ENCODE measurements around the gene KPNA1. TPM values are rescaled to one million over a fixed set of nuclear protein-coding genes. Genes with fewer than 3 reads are reported as not detected.

The KPNA1 gene
- total RNA-seq, 1 experiment from 2014 or later: 104 TPM

GRCh38 chr3:122523317-122523716 is 8.6 kb upstream of the KPNA1 start:
- Mint-ChIP-seq H3K9me3 (ENCODE audit: unreplicated experiment) (peaks cover 6% of the 10 kb centered on the region), H3K27ac (ENCODE audit: low read depth, unreplicated experiment) (no peak overlapping the region), H3K4me3 (ENCODE audit: unreplicated experiment) (no peak overlapping the region), H3K36me3 (ENCODE audit: insufficient read depth, unreplicated experiment) (no peaks in the 10 kb centered on the region), H3K27me3 (ENCODE audit: insufficient read depth, unreplicated experiment) (no peaks in the 10 kb centered on the region), H3K4me1 (ENCODE audit: insufficient read depth, unreplicated experiment) (peaks cover 6% of the 10 kb centered on the region)
- CTCF ChIA-PET: interaction anchor here (1.6 kb wide), 1 partner anchor 155 kb away, joined by 4 read pairs; no protein-coding TSS in a partner anchor
- POLR2A ChIA-PET: interaction anchor here (0.5 to 3.2 kb wide), 4 partner anchors 8 to 35 kb away, joined by 3 to 12 read pairs (median 6); partner anchors contain the start of gene KPNA1
- intact Hi-C loops (cut with micrococcal nuclease): no loop called here
- DNase-seq (ENCODE audit: unreplicated experiment): no peak
- BruUV-seq (replicated peaks): no TSS peak
- no peak for TF ChIP-seq CTCF (IDR thresholded peaks at IDR 0.05; ENCODE audit: unreplicated experiment)

- no TSS peak for BruUV-seq (replicated peaks)
- Mint-ChIP-seq H3K9me3 (ENCODE audit: unreplicated experiment) (peaks cover 6% of the 10 kb centered on the region), H3K27ac (ENCODE audit: low read depth, unreplicated experiment) (no peak overlapping the region), H3K4me3 (ENCODE audit: unreplicated experiment) (no peak overlapping the region), H3K27me3 (ENCODE audit: insufficient read depth, unreplicated experiment) (no peaks in the 10 kb centered on the region), H3K36me3 (ENCODE audit: insufficient read depth, unreplicated experiment) (no peaks in the 10 kb centered on the region), H3K4me1 (ENCODE audit: insufficient read depth, unreplicated experiment) (peaks cover 6% of the 10 kb centered on the region)
- ChIA-PET CTCF (interaction anchor here (0.6 kb wide), 1 partner anchor 984 kb away, joined by 3 read pairs; no protein-coding TSS in a partner anchor), POLR2A (no interaction called here)
- DNase-seq (ENCODE audit: unreplicated experiment): no peak
- TF ChIP-seq CTCF (IDR thresholded peaks at IDR 0.05; ENCODE audit: unreplicated experiment): no peak
- intact Hi-C loops (cut with micrococcal nuclease): no loop called here
Measured at GRCh38 chr3:122520861-122521260, 6.1 kb upstream of the KPNA1 start.

- no TSS peak for BruUV-seq (replicated peaks)
- peaks cover 10% of the 10 kb centered on the region for H3K4me1 Mint-ChIP-seq (ENCODE audit: insufficient read depth, unreplicated experiment)
- intact Hi-C loops (cut with micrococcal nuclease): no loop called here
- peaks cover 6% of the 10 kb centered on the region for H3K9me3 Mint-ChIP-seq (ENCODE audit: unreplicated experiment)
- H3K36me3 Mint-ChIP-seq (ENCODE audit: insufficient read depth, unreplicated experiment): peaks cover 5% of the 10 kb centered on the region
- H3K4me3 Mint-ChIP-seq (ENCODE audit: unreplicated experiment): no peak overlapping the region
- TF ChIP-seq CTCF (IDR thresholded peaks at IDR 0.05; ENCODE audit: unreplicated experiment): no peak
- ChIA-PET CTCF (interaction anchor here (1.0 kb wide), 1 partner anchor 39 kb away, joined by 3 read pairs; no protein-coding TSS in a partner anchor), POLR2A (interaction anchor here (0.8 to 1.2 kb wide), 3 partner anchors 14 to 200 kb away, joined by 3 read pairs; no protein-coding TSS in a partner anchor)
- H3K27ac Mint-ChIP-seq (ENCODE audit: low read depth, unreplicated experiment): no peak overlapping the region
- DNase-seq (ENCODE audit: unreplicated experiment): peak; percentile 67
- no peaks in the 10 kb centered on the region for H3K27me3 Mint-ChIP-seq (ENCODE audit: insufficient read depth, unreplicated experiment)
Measured at GRCh38 chr3:122519693-122520092, 5.0 kb upstream of the KPNA1 start.

GRCh38 chr3:122516846-122517360 is 2.2 kb upstream of the KPNA1 start:
- Mint-ChIP-seq H3K4me1 (ENCODE audit: insufficient read depth, unreplicated experiment) (peaks cover 17% of the 10 kb centered on the region), H3K27me3 (ENCODE audit: insufficient read depth, unreplicated experiment) (no peaks in the 10 kb centered on the region), H3K36me3 (ENCODE audit: insufficient read depth, unreplicated experiment) (peaks cover 6% of the 10 kb centered on the region), H3K27ac (ENCODE audit: low read depth, unreplicated experiment) (no peak overlapping the region), H3K4me3 (ENCODE audit: unreplicated experiment) (no peak overlapping the region), H3K9me3 (ENCODE audit: unreplicated experiment) (peaks cover 6% of the 10 kb centered on the region)
- no peak for TF ChIP-seq CTCF (IDR thresholded peaks at IDR 0.05; ENCODE audit: unreplicated experiment)
- intact Hi-C loops (cut with micrococcal nuclease): no loop called here
- BruUV-seq (replicated peaks): no TSS peak
- ChIA-PET POLR2A (no interaction called here), CTCF (interaction anchor here (0.5 to 1.0 kb wide), 3 partner anchors 8 to 44 kb away, joined by 3 read pairs; no protein-coding TSS in a partner anchor)
- no peak for DNase-seq (ENCODE audit: unreplicated experiment)

Measured in MCF 10A (cell line).